ENCODE data around the gene COL5A1.

COL5A1 gene

GRCh38 chr9:134688231-134688630, 46.6 kb downstream of the COL5A1 start:
- Histone ChIP-seq H3K4me3 (ENCODE audit: low read length) (no peak overlapping the region), H3K9ac (ENCODE audit: low read depth, low read length) (no peak overlapping the region), H3K27me3 (ENCODE audit: control insufficient read depth, insufficient read depth, low read length) (no peaks in the 10 kb centered on the region), H3K4me2 (ENCODE audit: low read length) (no peak overlapping the region), H3K4me1 (ENCODE audit: control insufficient read depth, insufficient read depth, low read length) (peaks cover 15% of the 10 kb centered on the region), H3K36me3 (ENCODE audit: insufficient read depth, low read length) (peaks cover 67% of the 10 kb centered on the region), H3K9me3 (replicated peaks; ENCODE audit: low read length) (no peaks in the 10 kb centered on the region)

- peaks cover 9% of the 10 kb centered on the region for H3K4me1 ChIP-seq (ENCODE audit: control insufficient read depth, insufficient read depth, low read length)
- peaks cover 73% of the 10 kb centered on the region for H3K36me3 ChIP-seq (ENCODE audit: insufficient read depth, low read length)
- no peak overlapping the region for H3K4me3 ChIP-seq (ENCODE audit: low read length)
Measured at GRCh38 chr9:134688661-134689320, 47.2 kb downstream of the COL5A1 start.

GRCh38 chr9:134689321-134690181, 47.9 kb downstream of the COL5A1 start:
- Histone ChIP-seq H3K36me3 (ENCODE audit: insufficient read depth, low read length) (peaks cover 77% of the 10 kb centered on the region), H3K9ac (ENCODE audit: low read depth, low read length) (peak overlapping the region; percentile 30), H3K4me1 (ENCODE audit: control insufficient read depth, insufficient read depth, low read length) (peaks cover 9% of the 10 kb centered on the region), H3K9me3 (replicated peaks; ENCODE audit: low read length) (no peaks in the 10 kb centered on the region), H3K4me2 (ENCODE audit: low read length) (peak overlapping the region; percentile 24), H3K4me3 (ENCODE audit: low read length) (no peak overlapping the region), H3K27me3 (ENCODE audit: control insufficient read depth, insufficient read depth, low read length) (no peaks in the 10 kb centered on the region)

More at GRCh38 chr9:134688661-134689320, 47.2 kb downstream of the COL5A1 start:
- Histone ChIP-seq H3K9me3 (replicated peaks; ENCODE audit: low read length) (no peaks in the 10 kb centered on the region), H3K4me2 (ENCODE audit: low read length) (no peak overlapping the region), H3K27me3 (ENCODE audit: control insufficient read depth, insufficient read depth, low read length) (no peaks in the 10 kb centered on the region), H3K9ac (ENCODE audit: low read depth, low read length) (no peak overlapping the region)

GRCh38 chr9:134690301-134690751, 48.7 kb downstream of the COL5A1 start:
- no peaks in the 10 kb centered on the region for H3K9me3 ChIP-seq (replicated peaks; ENCODE audit: low read length)
- H3K36me3 ChIP-seq (ENCODE audit: insufficient read depth, low read length) = peaks cover 70% of the 10 kb centered on the region
- H3K4me3 ChIP-seq (ENCODE audit: low read length) = no peak overlapping the region
- H3K4me1 ChIP-seq (ENCODE audit: control insufficient read depth, insufficient read depth, low read length) = peaks cover 9% of the 10 kb centered on the region
- H3K27me3 ChIP-seq (ENCODE audit: control insufficient read depth, insufficient read depth, low read length) = no peaks in the 10 kb centered on the region
- H3K9ac ChIP-seq (ENCODE audit: low read depth, low read length) = peak overlapping the region; percentile 30
- H3K4me2 ChIP-seq (ENCODE audit: low read length) = no peak overlapping the region

GRCh38 chr9:134690946-134691694, 49.5 kb downstream of the COL5A1 start:
- Histone ChIP-seq H3K27me3 (ENCODE audit: control insufficient read depth, insufficient read depth, low read length) (no peaks in the 10 kb centered on the region), H3K9me3 (replicated peaks; ENCODE audit: low read length) (no peaks in the 10 kb centered on the region), H3K4me3 (ENCODE audit: low read length) (no peak overlapping the region), H3K36me3 (ENCODE audit: insufficient read depth, low read length) (peaks cover 63% of the 10 kb centered on the region), H3K4me1 (ENCODE audit: control insufficient read depth, insufficient read depth, low read length) (peaks cover 9% of the 10 kb centered on the region), H3K9ac (ENCODE audit: low read depth, low read length) (no peak overlapping the region), H3K4me2 (ENCODE audit: low read length) (no peak overlapping the region)

GRCh38 chr9:134691695-134692572, 50.3 kb downstream of the COL5A1 start:
- peaks cover 60% of the 10 kb centered on the region for H3K36me3 ChIP-seq (ENCODE audit: insufficient read depth, low read length)
- no peak overlapping the region for H3K9ac ChIP-seq (ENCODE audit: low read depth, low read length)
- no peaks in the 10 kb centered on the region for H3K9me3 ChIP-seq (replicated peaks; ENCODE audit: low read length)
- H3K27me3 ChIP-seq (ENCODE audit: control insufficient read depth, insufficient read depth, low read length) = no peaks in the 10 kb centered on the region
- no peak overlapping the region for H3K4me2 ChIP-seq (ENCODE audit: low read length)
- no peak overlapping the region for H3K4me3 ChIP-seq (ENCODE audit: low read length)
- H3K4me1 ChIP-seq (ENCODE audit: control insufficient read depth, insufficient read depth, low read length) = peaks cover 9% of the 10 kb centered on the region

- H3K9ac ChIP-seq (ENCODE audit: low read depth, low read length) = no peak overlapping the region
- H3K27me3 ChIP-seq (ENCODE audit: control insufficient read depth, insufficient read depth, low read length) = no peaks in the 10 kb centered on the region
- H3K4me2 ChIP-seq (ENCODE audit: low read length) = no peak overlapping the region
- H3K4me1 ChIP-seq (ENCODE audit: control insufficient read depth, insufficient read depth, low read length) = peaks cover 9% of the 10 kb centered on the region
- H3K9me3 ChIP-seq (replicated peaks; ENCODE audit: low read length) = no peaks in the 10 kb centered on the region
- peaks cover 65% of the 10 kb centered on the region for H3K36me3 ChIP-seq (ENCODE audit: insufficient read depth, low read length)
- H3K4me3 ChIP-seq (ENCODE audit: low read length) = no peak overlapping the region
Measured at GRCh38 chr9:134692573-134692860, 50.9 kb downstream of the COL5A1 start.

- no peak overlapping the region for H3K4me2 ChIP-seq (ENCODE audit: low read length)
- H3K4me3 ChIP-seq (ENCODE audit: low read length) = no peak overlapping the region
- H3K9ac ChIP-seq (ENCODE audit: low read depth, low read length) = no peak overlapping the region
- no peaks in the 10 kb centered on the region for H3K9me3 ChIP-seq (replicated peaks; ENCODE audit: low read length)
- peaks cover 10% of the 10 kb centered on the region for H3K4me1 ChIP-seq (ENCODE audit: control insufficient read depth, insufficient read depth, low read length)
- H3K36me3 ChIP-seq (ENCODE audit: insufficient read depth, low read length) = peaks cover 61% of the 10 kb centered on the region
- no peaks in the 10 kb centered on the region for H3K27me3 ChIP-seq (ENCODE audit: control insufficient read depth, insufficient read depth, low read length)
Measured at GRCh38 chr9:134693011-134693410, 51.4 kb downstream of the COL5A1 start.

- H3K4me1 ChIP-seq (ENCODE audit: control insufficient read depth, insufficient read depth, low read length) = peaks cover 13% of the 10 kb centered on the region
- peaks cover 56% of the 10 kb centered on the region for H3K36me3 ChIP-seq (ENCODE audit: insufficient read depth, low read length)
- no peak overlapping the region for H3K4me3 ChIP-seq (ENCODE audit: low read length)
- no peaks in the 10 kb centered on the region for H3K9me3 ChIP-seq (replicated peaks; ENCODE audit: low read length)
- H3K27me3 ChIP-seq (ENCODE audit: control insufficient read depth, insufficient read depth, low read length) = no peaks in the 10 kb centered on the region
- H3K9ac ChIP-seq (ENCODE audit: low read depth, low read length) = no peak overlapping the region
- H3K4me2 ChIP-seq (ENCODE audit: low read length) = no peak overlapping the region
Measured at GRCh38 chr9:134693641-134694367, 52.2 kb downstream of the COL5A1 start.

GRCh38 chr9:134694368-134694665, 52.7 kb downstream of the COL5A1 start:
- Histone ChIP-seq H3K36me3 (ENCODE audit: insufficient read depth, low read length) (peaks cover 51% of the 10 kb centered on the region), H3K9ac (ENCODE audit: low read depth, low read length) (no peak overlapping the region), H3K4me3 (ENCODE audit: low read length) (no peak overlapping the region), H3K27me3 (ENCODE audit: control insufficient read depth, insufficient read depth, low read length) (no peaks in the 10 kb centered on the region), H3K4me2 (ENCODE audit: low read length) (no peak overlapping the region), H3K9me3 (replicated peaks; ENCODE audit: low read length) (no peaks in the 10 kb centered on the region), H3K4me1 (ENCODE audit: control insufficient read depth, insufficient read depth, low read length) (peaks cover 15% of the 10 kb centered on the region)

Measured in skeletal muscle satellite cell (primary cell).